ENCODE data around the gene TMEM168. TPM values are rescaled to one million over a fixed set of nuclear protein-coding genes. Genes with fewer than 3 reads are reported as not detected.
"Not testable (repeated sequence)": the region's sequence is repeated elsewhere in the genome, so short reads cannot be mapped to it uniquely, and the experiment has no call there.

TMEM168 gene
- 10 to 100 TPM in 2 of 4 donors, 1 to 10 TPM in 2; 8.1 to 10.9 (median 10.1) TPM for total RNA-seq
- polyA plus RNA-seq = 1 to 10 TPM; 5.2 to 7.5 (median 5.2) TPM
- long read RNA-seq, donor 1, full-length matches to known transcripts = 12 of 14 reads
- long read RNA-seq, donor 1, partial matches to known transcripts = 0 of 14 reads
- long read RNA-seq, donor 1, other reads (novel, unspliced or antisense) = 2 of 14 reads
- long read RNA-seq, donor 2, full-length matches to known transcripts = 19 of 31 reads
- long read RNA-seq, donor 2, partial matches to known transcripts = 0 of 31 reads
- long read RNA-seq, donor 2, other reads (novel, unspliced or antisense) = 12 of 31 reads

- H3K4me3 ChIP-seq = peak within 1 kb of the TSS; percentile 99
- 0 to 1% (median 0%) methylated on average over 66 to 67 of the region's 67 CpGs for WGBS, 3 donors
- no peaks in the 10 kb centered on the region for H3K36me3 ChIP-seq (ENCODE audit: insufficient read depth in 1 of 2, low read depth in 1 of 2)
- DNase-seq (peak; percentile 83 to 89), ATAC-seq (peak; percentile 90 to 95 (median 94))
- no peaks in the 10 kb centered on the region for H3K9me3 ChIP-seq
- H3K27me3 ChIP-seq (ENCODE audit: insufficient read depth in 3 of 3, low read length in 2 of 3) = no peaks in the 10 kb centered on the region
- peak within 1 kb of the TSS; percentile 92 for H3K27ac ChIP-seq
- no peak for TF ChIP-seq CTCF (IDR thresholded peaks at IDR 0.05)
- intact Hi-C loops (cut with DNase I) = no loop called here
- peaks cover 11% of the 10 kb centered on the region for H3K4me1 ChIP-seq
Observed at GRCh38 chr7:112789817-112790585, at the start of gene TMEM168. TSS of gene TMEM168 (minus strand) at chr7:112790393. CDS start at chr7:112784825, 5,568 bp downstream.

- intact Hi-C loops (cut with DNase I) = loop anchor here in 1 of 2 donors (5.0 kb wide), 1 partner anchor 61 kb away; no protein-coding TSS in a partner anchor
- not testable (repeated sequence) for H3K4me3 ChIP-seq; DNase-seq; ATAC-seq; H3K27ac ChIP-seq; H3K36me3 ChIP-seq (ENCODE audit: insufficient read depth in 1 of 2, low read depth in 1 of 2); H3K9me3 ChIP-seq; H3K4me1 ChIP-seq; H3K27me3 ChIP-seq (ENCODE audit: insufficient read depth in 3 of 3, low read length in 2 of 3)
- WGBS, 3 donors = 88% methylated on average over 4 of the region's 4 CpGs
Observed at GRCh38 chr7:112835928-112836327, 45.7 kb upstream of the TMEM168 start.

GRCh38 chr7:112833082-112833481 is 42.9 kb upstream of the TMEM168 start:
- 94 to 98% (median 95%) methylated on average over 3 of the region's 3 CpGs for WGBS, 3 donors
- no peak overlapping the region for H3K27ac ChIP-seq
- intact Hi-C loops (cut with DNase I) = no loop called here
- no peaks in the 10 kb centered on the region for H3K27me3 ChIP-seq (ENCODE audit: insufficient read depth in 3 of 3, low read length in 2 of 3)
- peaks cover 0 to 11% of the 10 kb centered on the region in 2 donors for H3K36me3 ChIP-seq (ENCODE audit: insufficient read depth in 1 of 2, low read depth in 1 of 2)
- no peak for ATAC-seq
- no peak overlapping the region for H3K4me3 ChIP-seq
- no peak for DNase-seq
- H3K4me1 ChIP-seq = no peaks in the 10 kb centered on the region
- no peak for TF ChIP-seq CTCF (IDR thresholded peaks at IDR 0.05)
- H3K9me3 ChIP-seq = peaks cover 14% of the 10 kb centered on the region

- no peak for TF ChIP-seq CTCF (IDR thresholded peaks at IDR 0.05)
Observed at GRCh38 chr7:112830769-112831168, 40.6 kb upstream of the TMEM168 start.

GRCh38 chr7:112828696-112829095 is 38.5 kb upstream of the TMEM168 start:
- Histone ChIP-seq H3K36me3 (ENCODE audit: insufficient read depth in 1 of 2, low read depth in 1 of 2) (peaks cover 0 to 11% of the 10 kb centered on the region in 2 donors), H3K27ac (no peak overlapping the region), H3K27me3 (ENCODE audit: insufficient read depth in 3 of 3, low read length in 2 of 3) (no peaks in the 10 kb centered on the region), H3K4me3 (no peak overlapping the region), H3K4me1 (no peaks in the 10 kb centered on the region), H3K9me3 (peaks cover 16% of the 10 kb centered on the region)
- whole genome bisulfite sequencing, 3 donors = 87 to 92% (median 89%) methylated on average over 1 of the region's 1 CpG
- ATAC-seq (no peak), DNase-seq (no peak)
- no peak for TF ChIP-seq CTCF (IDR thresholded peaks at IDR 0.05)
- intact Hi-C loops (cut with DNase I) = no loop called here

More at GRCh38 chr7:112830769-112831168, 40.6 kb upstream of the TMEM168 start:
- ATAC-seq (no peak), DNase-seq (no peak)
- Histone ChIP-seq H3K27me3 (ENCODE audit: insufficient read depth in 3 of 3, low read length in 2 of 3) (no peaks in the 10 kb centered on the region), H3K36me3 (ENCODE audit: insufficient read depth in 1 of 2, low read depth in 1 of 2) (peaks cover 0 to 11% of the 10 kb centered on the region in 2 donors), H3K4me3 (no peak overlapping the region), H3K27ac (no peak overlapping the region), H3K9me3 (peaks cover 16% of the 10 kb centered on the region), H3K4me1 (no peaks in the 10 kb centered on the region)
- intact Hi-C loops (cut with DNase I) = no loop called here
